GM12878 (cell line): Measurements from ENCODE around the gene DCTN4. TPM values are rescaled to one million over a fixed set of nuclear protein-coding genes. Genes with fewer than 3 reads are reported as not detected.

Experiments used
- HDAC6 ChIP-seq: fragments of 200-600 bp; sonication (generic); IDR thresholded peaks from one replicate; pipeline ENCODE4 v1.8.0; 2017; ENCODE audit warnings: antibody characterized with exemption; ENCODE audit not compliant: unreplicated experiment
- KAT2A ChIP-seq: conservative IDR thresholded peaks from 2 replicates; pipeline ENCODE4 v1.6.1; 2011; ENCODE audit warnings: low read depth, low read length; ENCODE audit not compliant: control insufficient read depth
- NFXL1 ChIP-seq: fragments of 450-650 bp; IDR thresholded peaks from 2 replicates; pipeline ENCODE4 v1.6.1; 2017; ENCODE audit warnings: antibody characterized with exemption, mild to moderate bottlenecking, borderline replicate concordance
- SIN3A ChIP-seq: IDR thresholded peaks from 2 replicates; pipeline ENCODE4 v1.6.1; 2012; ENCODE audit warnings: low read depth, low read length, improper control_type of control experiment
- SUPT20H ChIP-seq: IDR thresholded peaks from 2 replicates; pipeline ENCODE4 v1.6.1; 2011; ENCODE audit warnings: low read depth, mild to moderate bottlenecking, low read length, moderate library complexity, borderline replicate concordance; ENCODE audit not compliant: control insufficient read depth
- WRNIP1 ChIP-seq: IDR thresholded peaks from 2 replicates; pipeline ENCODE4 v1.6.1; 2011; ENCODE audit warnings: low read depth, low read length, improper control_type of control experiment, borderline replicate concordance
- polyA plus RNA-seq, 11 experiments: library from polyadenylated mRNA; depleted of rRNA in 4 of 11; unstranded in 6 of 11; stranded (reverse) in 5 of 11; fragments of >200 nt; fragmentation: Nextera tagmentation in 4 of 11; fragmentation: Illumina TruSeq in 1 of 11; extraction: Ambion mirVana in 4 of 11; extraction: Trizol in 1 of 11; gene quantifications; 1 replicate in 1 of 11; 2 replicates in 10 of 11; pipeline versions ENCODE4 v1.2.1 to v1.2.3, GENCODE V29; 2011 to 2016; ENCODE audit warnings: inconsistent platforms in 2 of 11, missing spikeins in 2 of 11, low read depth in 1 of 11
- total RNA-seq, 4 experiments: library from RNA; depleted of rRNA in 3 of 4; stranded (reverse); fragments of >200 nt in 3 of 4; fragmentation: Illumina TruSeq in 1 of 4; extraction: Trizol in 1 of 4; gene quantifications; 2 replicates each; pipeline versions ENCODE4 v1.2.1 to v1.2.3, GENCODE V29; 2013 to 2021
- TF ChIP-seq, protein P1 (sequence below), 3 experiments: IDR thresholded peaks in 2 of 3; conservative IDR thresholded peaks in 1 of 3; 2 replicates each; pipeline ENCODE4 v1.5.1; 2011; ENCODE audit warnings: low read depth in 3 of 3, low read length in 3 of 3, mild to moderate bottlenecking in 3 of 3, control low read depth in 2 of 3, moderate library complexity in 2 of 3, inconsistent platforms in 1 of 3, mixed read lengths in 1 of 3; ENCODE audit not compliant: control insufficient read depth in 2 of 3, insufficient read depth in 1 of 3; ENCODE audit errors: extremely low read depth in 1 of 3
- TF ChIP-seq, protein P2 (sequence below): fragments of 450-650 bp; IDR thresholded peaks from 2 replicates; pipeline ENCODE4 v1.6.1; 2017; ENCODE audit warnings: low read depth, mild to moderate bottlenecking, moderate library complexity
- TF ChIP-seq, protein P3 (sequence below): fragments of 450-650 bp; IDR thresholded peaks from 2 replicates; pipeline ENCODE4 v1.6.1; 2017; ENCODE audit warnings: borderline replicate concordance

DCTN4 gene
- total and polyA plus RNA-seq, 10 of the 15 experiments (the other 5 are each of a cell fraction or from before 2014, with no cell fraction given) = 7.6 to 27.8 (median 18.0) TPM

DNA sequence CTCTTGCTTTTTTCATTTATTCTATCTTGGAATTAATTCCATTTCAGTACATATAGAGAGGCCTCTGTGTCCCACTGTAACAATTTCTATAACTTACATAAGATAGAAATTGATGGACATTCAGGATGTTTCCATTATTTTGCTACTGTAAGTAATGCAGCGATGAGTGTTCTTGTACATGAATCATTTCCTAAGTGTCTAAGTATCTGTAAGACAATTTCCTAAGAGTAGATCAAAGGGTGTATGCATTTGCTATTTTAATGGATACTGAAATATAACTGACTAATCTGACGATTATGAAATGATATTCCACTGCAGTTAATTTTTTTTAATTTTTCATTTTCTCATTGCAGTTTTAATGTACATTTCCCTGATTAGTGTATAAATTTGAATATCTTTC, 35.0 kb downstream of the DCTN4 start (continued):
- TF ChIP-seq, protein P1, sequence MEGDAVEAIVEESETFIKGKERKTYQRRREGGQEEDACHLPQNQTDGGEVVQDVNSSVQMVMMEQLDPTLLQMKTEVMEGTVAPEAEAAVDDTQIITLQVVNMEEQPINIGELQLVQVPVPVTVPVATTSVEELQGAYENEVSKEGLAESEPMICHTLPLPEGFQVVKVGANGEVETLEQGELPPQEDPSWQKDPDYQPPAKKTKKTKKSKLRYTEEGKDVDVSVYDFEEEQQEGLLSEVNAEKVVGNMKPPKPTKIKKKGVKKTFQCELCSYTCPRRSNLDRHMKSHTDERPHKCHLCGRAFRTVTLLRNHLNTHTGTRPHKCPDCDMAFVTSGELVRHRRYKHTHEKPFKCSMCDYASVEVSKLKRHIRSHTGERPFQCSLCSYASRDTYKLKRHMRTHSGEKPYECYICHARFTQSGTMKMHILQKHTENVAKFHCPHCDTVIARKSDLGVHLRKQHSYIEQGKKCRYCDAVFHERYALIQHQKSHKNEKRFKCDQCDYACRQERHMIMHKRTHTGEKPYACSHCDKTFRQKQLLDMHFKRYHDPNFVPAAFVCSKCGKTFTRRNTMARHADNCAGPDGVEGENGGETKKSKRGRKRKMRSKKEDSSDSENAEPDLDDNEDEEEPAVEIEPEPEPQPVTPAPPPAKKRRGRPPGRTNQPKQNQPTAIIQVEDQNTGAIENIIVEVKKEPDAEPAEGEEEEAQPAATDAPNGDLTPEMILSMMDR (IDR thresholded peaks at IDR 0.05 in 2 of 3, conservative IDR thresholded peaks at IDR 0.05 in 1 of 3; ENCODE audit: control insufficient read depth in 2 of 3, extremely low read depth in 1 of 3, insufficient read depth in 1 of 3, low read depth in 3 of 3, low read length in 3 of 3) = no peak
- TF ChIP-seq NFXL1 (no peak), HDAC6 (no peak), SIN3A (no peak), SUPT20H (no peak), KAT2A (no peak), WRNIP1 (no peak)
- TF ChIP-seq, protein P2, sequence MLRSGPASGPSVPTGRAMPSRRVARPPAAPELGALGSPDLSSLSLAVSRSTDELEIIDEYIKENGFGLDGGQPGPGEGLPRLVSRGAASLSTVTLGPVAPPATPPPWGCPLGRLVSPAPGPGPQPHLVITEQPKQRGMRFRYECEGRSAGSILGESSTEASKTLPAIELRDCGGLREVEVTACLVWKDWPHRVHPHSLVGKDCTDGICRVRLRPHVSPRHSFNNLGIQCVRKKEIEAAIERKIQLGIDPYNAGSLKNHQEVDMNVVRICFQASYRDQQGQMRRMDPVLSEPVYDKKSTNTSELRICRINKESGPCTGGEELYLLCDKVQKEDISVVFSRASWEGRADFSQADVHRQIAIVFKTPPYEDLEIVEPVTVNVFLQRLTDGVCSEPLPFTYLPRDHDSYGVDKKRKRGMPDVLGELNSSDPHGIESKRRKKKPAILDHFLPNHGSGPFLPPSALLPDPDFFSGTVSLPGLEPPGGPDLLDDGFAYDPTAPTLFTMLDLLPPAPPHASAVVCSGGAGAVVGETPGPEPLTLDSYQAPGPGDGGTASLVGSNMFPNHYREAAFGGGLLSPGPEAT = no peak
- TF ChIP-seq, protein P3, sequence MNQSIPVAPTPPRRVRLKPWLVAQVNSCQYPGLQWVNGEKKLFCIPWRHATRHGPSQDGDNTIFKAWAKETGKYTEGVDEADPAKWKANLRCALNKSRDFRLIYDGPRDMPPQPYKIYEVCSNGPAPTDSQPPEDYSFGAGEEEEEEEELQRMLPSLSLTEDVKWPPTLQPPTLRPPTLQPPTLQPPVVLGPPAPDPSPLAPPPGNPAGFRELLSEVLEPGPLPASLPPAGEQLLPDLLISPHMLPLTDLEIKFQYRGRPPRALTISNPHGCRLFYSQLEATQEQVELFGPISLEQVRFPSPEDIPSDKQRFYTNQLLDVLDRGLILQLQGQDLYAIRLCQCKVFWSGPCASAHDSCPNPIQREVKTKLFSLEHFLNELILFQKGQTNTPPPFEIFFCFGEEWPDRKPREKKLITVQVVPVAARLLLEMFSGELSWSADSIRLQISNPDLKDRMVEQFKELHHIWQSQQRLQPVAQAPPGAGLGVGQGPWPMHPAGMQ = no peak
